HG03342 (cell line): ENCODE measurements around the gene HELZ.
"Not testable (repeated sequence)": the region's sequence is repeated elsewhere in the genome, so short reads cannot be mapped to it uniquely, and the experiment has no call there.

Source experiments
- ATAC-seq: cut with Tn5 transposase; IDR thresholded peaks from one replicate; pipeline ENCODE4 v1.9.1; 2021; ENCODE audit warnings: mild to moderate bottlenecking, moderate library complexity; ENCODE audit not compliant: unreplicated experiment

The HELZ gene

DNA sequence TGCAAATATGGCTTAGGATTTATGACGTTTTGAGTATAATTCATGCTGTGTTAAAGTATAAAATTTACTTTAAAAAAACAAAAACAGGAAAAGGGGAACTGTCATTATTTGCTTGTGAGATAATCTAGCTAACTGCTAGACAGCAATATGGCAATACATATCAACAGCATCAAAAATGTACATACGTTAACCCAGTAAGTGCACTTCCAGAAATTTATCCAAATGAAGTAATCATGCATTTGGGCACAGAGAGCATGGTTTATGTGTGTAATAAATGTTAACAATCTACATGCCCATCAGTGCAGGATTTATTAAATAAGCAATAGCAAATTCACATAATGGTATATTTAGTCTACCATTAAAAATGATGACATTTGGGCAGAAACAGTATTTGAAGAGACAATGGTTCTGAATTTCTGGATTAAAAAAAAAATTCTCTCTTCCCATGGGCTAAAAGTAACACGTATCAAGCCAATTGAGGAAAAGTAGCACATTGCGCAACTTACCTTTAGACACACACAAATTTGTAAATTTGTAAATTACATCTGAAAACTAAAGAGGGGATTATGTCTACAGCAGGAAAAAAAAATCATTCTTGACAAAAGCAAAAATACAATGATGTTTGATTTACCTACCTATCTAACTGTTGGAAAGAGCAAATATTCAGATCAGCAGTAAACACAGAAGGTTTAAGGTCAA lies 120.4 kb downstream of the HELZ start:
- ATAC-seq, result no peak

DNA sequence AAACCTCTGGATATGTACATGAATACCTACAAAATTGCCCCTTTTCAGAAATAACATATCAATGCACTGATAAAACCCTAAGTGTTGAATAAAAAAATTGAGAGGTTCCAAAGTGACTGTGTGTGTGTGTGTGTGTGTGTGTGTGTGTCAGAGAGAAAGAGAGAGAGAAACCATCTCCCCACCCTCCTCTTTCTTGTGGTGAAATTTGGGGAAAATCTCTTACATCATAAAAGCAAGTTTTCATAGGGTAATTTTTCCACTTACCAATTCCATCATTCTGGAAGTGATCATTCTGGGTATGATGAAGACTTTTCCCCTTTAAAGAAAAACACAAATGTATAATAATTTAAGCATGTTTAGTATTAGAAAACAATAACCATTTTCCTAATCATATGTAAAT lies 121.3 kb downstream of the HELZ start:
- no peak for ATAC-seq

DNA sequence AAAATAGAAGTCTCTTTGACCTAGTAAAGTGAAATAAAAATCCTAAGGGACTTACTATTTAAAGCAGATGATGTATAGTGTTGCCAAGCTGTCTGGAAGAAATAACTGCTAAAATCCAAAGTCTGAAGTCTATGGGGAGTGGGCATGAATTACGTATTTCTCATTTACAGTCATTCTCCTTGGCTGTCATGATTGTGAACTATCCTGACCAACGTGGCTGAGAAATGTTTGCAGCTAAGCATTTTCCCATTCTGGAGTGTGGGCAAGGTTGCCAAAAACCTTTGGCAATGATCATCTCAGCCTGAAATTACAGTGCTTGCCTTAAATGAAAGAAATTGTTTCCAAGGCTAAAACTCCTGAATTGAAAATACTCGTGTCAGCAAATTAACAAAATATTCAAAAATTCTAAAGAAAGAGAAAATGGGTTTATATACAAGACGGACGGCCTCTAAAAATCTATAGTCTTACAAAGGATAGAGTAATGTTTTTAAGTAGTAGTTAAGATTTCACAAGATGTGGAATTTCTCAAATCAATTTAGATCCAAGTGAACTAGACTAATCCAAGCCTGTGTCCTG lies 123.6 kb downstream of the HELZ start:
- ATAC-seq, result no peak

DNA sequence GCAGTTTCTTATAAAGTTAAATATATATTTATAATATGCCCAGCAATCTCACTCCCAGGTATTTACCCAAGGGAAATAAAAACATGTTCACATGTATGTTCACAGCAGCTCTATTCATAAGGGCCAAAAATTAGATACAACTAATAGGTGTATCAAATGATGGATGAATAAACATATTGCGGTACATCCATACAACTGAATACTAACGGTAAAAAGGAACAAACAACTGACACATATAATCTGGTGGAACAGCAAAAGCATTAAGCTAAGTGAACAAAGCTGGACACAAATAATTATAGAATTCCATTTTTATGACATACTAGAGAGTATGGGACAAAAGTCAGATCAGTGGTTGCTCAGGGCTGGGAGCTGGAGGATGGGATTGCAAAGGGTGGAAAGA lies 125.9 kb downstream of the HELZ start:
- no peak for ATAC-seq

DNA sequence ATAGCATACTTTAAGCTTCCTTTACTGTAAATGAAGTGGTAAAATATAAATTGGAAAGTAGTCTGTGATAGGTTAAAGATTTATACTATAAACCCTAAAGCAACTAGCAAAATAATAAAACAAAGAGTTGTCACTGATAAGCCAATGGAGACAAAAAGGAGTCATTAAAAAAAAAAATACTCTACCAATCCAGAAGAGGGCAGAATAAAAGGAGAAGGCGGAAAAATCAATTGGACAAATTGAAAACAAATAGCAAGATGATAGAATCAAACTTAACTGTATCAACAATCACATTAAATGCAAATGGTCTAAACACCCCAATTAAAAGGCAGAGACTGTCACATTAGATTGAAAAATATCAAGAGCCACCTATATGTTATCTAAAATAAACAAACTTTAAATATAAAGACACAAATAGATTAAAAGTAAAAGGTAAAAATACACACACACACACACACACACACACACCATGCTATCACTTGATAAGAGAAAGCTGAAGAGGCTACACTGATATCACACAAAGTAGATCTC lies 128.9 kb downstream of the HELZ start:
- ATAC-seq, result no peak

DNA sequence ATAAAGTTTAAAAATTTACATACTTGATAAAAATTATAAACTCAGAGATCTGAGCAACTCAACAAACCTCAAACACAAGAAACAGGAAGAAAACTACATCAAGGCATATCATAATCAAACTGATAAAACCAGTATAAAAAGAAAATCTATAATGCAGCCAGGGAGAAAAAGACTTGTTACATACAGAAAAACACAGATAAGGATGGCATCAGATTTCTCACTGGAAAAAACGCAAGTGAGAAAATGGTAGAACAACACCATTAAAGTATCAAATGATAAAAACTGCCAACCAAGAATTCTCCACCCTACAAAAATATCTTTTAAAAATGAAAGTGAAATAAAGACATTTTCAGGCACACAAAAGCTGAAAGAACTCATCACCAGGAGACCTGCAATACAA lies 129.6 kb downstream of the HELZ start:
- no peak for ATAC-seq

DNA sequence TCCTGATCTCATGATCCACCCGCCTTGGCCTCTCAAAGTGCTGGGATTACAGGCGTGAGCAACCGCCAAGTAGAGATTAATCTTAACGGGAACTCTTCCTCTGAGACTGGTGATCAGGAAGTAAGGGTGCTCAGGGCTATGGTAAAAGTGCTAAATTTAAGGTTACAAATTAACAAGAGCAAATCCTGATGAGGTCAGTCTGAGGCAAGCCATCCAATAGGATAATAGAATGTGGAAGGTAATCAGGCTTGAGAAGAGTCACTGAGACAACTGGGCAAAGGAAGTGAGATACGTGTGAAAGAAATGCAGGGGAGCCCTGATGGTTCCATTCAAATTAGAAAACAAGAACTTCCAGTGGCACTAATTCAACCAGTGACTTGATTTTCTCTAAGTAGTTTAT lies 131.5 kb downstream of the HELZ start:
- no peak for ATAC-seq

DNA sequence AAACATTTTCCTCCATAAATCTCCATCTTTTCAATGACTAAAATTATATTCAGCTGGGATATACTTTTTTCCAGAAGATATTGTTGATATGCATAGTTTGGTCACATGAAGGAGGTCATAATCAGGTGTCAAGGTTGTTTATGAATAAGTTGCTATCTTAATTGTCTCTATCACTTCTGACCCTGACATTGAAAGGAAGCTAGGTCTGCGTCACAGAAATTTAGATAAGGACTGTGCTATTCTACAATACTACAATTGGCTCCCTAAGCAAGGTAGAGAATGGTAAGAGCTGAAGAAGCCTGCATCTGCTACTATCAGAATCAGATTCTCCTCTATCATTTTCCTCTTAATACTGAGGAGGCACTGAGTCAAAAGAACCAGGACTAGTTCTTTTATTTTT lies 133.2 kb downstream of the HELZ start:
- no peak for ATAC-seq

DNA sequence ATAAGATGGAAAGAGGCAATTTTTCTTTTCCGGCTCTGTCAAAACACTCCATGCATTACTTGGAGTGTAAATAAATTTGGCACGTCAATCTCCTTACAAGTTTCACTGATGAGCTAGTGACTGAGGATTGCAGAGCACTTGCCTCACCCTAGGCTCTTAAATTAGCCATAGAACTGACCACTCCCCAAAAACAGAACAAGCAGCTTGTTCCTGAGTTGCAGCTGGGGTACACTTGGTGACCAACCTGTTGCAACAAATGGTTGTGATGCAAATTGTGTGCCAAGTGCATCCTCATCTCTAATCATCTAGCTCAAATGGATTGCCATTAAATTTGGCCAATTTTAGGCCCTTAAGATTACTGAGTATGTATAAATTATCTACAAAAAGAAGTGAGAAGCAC lies 133.7 kb downstream of the HELZ start:
- no peak for ATAC-seq

DNA sequence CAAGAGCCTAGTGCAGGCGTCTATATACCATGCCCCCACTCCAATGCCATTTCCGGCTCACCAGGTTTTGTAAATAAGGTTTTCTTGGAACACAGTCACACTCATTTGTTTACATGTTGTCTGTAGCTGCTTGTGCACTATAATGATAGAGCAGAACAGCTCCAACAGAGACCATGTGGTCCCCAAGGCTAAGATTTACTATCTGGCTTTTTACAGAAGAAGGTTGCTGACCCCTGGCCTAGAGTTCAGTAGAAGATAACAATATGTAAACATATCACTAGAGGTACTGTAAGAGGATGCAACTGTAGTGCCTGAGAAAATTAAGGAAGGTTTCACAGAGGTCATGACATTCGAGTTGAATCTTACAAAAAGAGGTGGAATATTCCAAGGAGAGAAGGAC lies 134.4 kb downstream of the HELZ start:
- no peak for ATAC-seq

DNA sequence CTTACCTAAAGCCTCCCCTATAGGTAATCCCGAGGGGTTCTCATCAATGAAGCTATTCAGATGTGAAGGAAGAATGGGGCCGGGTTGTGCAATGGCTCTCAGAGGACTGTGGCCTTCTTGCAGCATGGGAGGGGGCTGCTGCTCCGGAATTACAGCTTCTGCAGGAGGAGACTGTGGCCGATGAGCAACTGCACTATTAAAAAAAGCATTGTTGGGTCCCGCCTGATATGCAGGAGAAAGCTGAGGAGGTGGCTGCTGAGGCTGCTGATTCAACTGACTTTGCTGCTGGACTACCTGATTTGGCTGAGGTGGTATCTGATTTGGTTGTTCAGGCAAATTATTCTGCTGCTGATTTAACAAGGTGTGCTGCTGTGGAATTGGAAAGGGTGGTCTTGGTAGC lies 135.9 kb downstream of the HELZ start:
- no peak for ATAC-seq

DNA sequence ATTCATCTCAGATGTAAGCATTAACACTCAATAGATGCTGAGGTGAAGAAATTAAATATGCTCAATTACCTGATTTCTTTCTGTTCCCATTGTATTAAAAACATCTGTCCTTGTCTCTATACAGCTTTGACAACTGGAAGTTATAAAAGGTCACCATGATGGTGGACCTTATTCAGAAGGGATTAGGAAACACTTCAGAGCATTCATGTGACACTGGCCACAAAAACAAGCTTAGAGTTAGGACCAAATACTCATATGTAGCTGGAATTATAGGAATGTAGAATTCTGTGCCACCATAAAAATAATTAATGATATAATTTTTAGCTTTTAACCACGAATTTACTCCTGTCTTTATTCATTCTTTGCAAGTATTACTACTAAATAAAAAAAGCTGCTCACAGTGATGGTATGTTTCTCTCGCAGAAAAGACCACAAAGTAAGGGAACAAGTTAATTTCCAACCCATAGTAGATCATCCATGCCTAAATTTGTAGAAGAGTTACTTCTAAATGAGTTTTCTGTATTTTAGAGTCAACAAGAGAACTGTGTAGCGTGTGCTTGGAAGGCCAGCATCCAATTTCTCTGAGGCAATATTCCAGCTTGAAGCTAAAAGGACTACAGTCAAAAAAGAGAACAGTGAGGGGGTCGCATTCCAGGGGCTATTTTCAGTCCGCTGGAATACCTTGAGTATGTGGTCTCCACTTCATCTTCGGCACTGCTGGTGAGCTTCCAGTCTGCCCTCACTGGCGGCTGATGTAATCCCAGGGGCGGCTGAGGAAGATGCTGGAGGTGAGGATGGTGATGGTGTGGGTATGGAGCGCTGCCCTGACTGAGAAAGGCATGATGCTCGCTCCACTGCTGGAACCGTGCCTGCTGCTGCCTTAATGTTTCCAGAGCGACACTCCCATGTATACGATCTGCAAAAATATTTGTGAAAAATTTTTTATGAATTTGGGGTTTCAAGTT lies 136.9 kb downstream of the HELZ start:
- ATAC-seq, result no peak

DNA sequence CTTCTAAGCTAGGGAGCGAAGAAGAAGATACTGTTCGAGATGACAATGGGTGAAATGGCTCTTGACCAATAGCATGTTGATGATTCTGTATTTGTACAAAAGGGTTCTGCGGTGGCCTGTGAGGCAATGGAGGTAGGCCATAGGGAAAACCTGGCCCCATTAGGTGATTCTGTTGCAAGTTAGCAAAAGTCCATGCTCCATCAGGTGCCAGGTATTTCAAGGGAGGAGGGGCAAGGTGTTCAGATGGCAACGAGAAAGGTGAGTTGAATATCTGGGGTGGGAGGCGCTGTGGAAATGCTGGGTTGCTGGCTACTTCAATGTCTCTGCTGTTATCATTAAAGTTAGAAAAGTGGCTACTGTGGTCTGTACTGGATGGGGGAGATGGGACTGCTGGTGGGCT lies 137.8 kb downstream of the HELZ start:
- no peak for ATAC-seq

DNA sequence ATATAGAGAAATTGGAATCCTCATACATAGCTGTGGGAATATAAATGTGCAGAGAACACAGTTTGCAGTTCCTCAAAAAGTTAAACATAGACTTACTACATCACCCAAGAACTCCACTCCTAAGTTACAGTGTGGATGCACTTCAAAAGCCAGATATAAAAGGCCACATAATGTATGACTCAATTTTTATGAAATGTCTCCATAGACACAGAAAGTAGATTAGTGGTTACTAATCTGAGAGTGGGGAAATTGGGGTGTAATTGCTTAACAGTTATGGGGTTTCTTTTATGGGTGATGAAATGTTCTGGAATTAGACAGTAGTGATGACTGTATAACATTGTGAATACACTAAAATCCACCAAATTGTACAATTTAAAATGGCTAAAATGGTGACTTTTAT lies 139.8 kb downstream of the HELZ start:
- no peak for ATAC-seq

DNA sequence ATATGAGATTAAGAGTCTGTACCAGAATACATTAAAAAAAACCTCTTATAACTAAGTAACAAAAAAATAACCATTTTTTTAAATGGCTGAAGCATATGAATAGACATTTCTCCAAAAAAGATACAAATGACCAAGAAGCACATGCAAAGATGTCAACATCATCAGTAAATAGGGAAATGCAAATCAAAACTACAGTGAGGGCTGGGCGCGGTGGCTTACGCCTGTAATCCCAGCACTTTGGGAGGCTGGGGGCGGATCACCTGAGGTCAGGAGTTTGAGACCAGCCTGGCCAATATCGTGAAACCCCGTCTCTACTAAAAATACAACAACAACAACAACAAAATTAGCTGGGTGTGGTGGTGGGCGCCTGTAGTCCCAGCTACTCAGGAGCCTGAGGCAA lies 140.4 kb downstream of the HELZ start:
- ATAC-seq, result not testable (repeated sequence)

DNA sequence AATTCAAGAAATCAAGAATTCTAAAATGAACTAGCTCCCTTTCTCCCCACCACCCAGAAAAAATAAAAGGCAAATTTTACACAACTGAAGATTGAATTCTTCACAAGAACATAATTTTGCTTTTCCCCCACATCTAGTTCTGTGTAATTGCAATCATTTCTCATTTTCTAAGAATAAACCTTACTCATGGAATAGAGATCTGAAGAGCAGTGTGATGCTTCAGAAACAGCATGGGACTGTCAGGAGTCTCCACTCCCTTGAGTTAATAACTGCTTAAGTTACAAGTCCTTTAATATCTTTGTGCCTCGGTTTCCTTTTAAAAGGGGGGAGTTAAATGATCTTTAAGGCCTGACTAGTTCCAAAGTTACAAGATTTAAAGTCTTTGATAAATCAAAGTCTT lies 147.0 kb downstream of the HELZ start:
- ATAC-seq, result no peak

DNA sequence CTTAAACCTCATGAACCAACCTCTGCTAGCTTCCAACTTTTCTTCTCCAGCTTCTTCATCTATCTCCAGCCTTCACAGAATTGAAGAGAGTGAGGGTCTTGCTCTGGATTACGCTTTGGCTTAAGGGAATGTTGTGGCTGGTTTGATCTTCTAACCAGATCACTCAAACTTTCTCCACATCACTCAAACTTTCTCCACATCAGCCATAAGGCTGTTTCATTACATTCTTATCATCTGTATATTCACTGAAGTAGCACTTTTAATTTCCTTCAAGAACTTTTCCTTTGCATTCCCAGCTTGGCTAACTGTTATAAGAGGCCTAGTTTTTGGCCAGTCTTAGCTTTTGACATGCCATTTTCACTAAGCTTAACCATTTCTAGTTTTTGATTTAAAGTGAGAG lies 148.4 kb downstream of the HELZ start:
- no peak for ATAC-seq

DNA sequence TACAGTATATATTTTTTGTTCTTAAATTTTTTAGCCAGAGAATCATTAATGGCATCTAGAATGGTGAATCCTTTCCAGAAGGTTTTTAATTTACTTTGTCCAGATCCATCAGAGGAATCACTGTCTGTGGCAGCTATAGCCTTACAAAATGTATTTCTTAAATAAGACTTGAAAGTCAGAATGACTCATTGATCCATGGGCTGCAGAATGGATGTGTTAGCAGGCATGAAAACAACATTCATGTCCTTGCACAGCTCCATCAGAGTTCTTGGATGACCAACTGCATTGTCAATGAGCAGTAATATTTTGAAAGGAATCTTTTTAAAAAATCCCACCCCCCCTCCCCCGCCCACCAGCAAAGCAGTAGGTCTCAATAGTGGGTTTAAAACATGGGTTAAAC lies 149.2 kb downstream of the HELZ start:
- no peak for ATAC-seq

DNA sequence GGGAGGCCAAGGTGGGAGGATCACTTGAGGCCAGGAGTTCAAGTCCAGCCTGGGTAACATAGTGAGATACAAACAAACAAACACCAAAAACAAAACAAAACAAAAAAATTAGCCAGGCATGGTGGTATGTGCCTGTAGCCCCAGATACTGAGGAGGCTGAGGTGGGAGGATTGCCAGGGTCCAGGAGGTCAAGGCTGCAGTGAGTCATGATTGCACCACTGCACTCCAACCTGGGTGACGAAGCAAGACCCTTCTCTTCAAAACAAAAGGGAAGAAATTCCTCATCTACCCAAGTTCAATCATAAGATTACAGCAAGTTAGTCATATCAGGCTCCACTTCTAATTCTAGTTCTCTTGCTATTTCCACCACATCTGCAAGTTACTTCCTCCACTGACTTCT lies 149.7 kb downstream of the HELZ start:
- ATAC-seq, result not testable (repeated sequence)

DNA sequence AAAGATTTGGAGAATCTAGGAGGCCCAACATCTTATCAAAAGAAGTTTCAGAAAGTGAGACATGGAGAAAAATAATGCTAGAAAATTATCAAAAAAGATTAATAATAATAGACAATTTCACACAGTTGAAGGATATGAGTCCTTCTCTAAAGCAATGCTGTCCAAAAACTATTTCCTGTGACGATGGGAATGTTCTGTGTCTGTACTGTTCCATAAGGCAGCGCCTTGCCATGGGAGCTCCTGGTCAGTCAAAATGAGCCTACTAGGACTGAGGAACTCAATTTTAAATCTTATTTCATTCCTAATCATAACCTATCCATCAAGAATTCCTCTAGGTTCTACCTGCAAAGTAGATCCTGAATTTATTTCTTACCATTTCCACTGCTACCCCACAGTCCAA lies 151.6 kb downstream of the HELZ start:
- no peak for ATAC-seq

DNA sequence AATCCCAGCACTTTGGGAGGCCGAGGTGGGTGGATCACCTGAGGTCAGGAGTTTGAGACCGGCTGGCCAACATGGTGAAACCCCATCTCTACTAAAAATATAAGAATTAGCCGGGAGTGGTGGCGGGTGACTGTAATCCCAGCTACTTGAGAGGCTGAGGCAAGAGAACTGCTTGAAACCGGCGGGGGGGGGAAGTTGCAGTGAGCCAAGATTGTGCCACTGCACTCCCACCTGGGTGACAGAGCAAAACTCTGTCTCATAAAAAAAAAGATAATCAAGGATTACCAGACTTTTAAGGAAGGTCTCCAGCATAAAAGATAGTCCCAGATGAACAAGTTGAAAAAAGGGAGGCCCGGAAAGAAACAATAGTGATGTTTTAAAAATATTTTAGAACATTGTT lies 152.3 kb downstream of the HELZ start:
- ATAC-seq, result not testable (repeated sequence)

DNA sequence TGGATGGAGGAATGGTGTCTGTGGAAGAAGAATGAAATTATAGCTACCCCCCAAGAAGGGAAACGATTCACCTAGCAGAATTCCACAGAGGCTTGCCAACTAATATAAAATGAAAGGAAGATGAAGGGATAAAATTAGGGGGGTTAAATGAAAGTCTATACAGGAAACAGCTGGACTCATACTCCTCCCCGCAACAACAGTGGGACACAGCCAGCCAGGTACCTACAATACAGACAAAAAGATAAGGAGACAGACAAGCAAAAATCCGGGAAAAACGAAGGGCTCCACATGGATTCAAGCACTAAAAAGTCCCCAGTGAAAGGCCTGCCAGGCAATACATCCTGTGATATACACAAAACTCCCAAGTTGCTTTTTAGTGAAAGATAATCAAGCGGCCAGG lies 152.7 kb downstream of the HELZ start:
- ATAC-seq, result no peak
